CD14-positive monocyte (primary cell): Measurements from ENCODE around the gene SLIT3. TPM values are rescaled to one million over a fixed set of nuclear protein-coding genes. Genes with fewer than 3 reads are reported as not detected.

Source experiments
- DNase-seq, 3 donors: peaks; one replicate each; pipeline ENCODE4 v3.0.0-alpha.2; 2011 to 2022
- H2AFZ ChIP-seq: 2 replicates; pipeline ENCODE4 v1.6.0; 2012; ENCODE audit warnings: mild to moderate bottlenecking, low read depth, low read length, inconsistent platforms; ENCODE audit not compliant: insufficient read depth, poor library complexity, severe bottlenecking
- H3K27ac ChIP-seq, 2 donors: 1 replicate in 1 of 2; 2 replicates in 1 of 2; pipeline ENCODE4 v1.5.1; 2012 to 2013; ENCODE audit warnings: low read length in 2 of 2, control low read depth in 1 of 2, inconsistent platforms in 1 of 2, low read depth in 1 of 2, mild to moderate bottlenecking in 1 of 2
- H3K27me3 ChIP-seq, 2 donors: one replicate each; pipeline versions ENCODE4 v1.6.0 to v1.6.1; 2011 to 2013; ENCODE audit warnings: low read length in 2 of 2; ENCODE audit not compliant: control insufficient read depth in 2 of 2, insufficient read depth in 2 of 2
- H3K36me3 ChIP-seq, 2 donors: replicated peaks in 1 of 2; 1 replicate in 1 of 2; 2 replicates in 1 of 2; pipeline versions ENCODE4 v1.5.1 to v1.6.1; 2012 to 2013; ENCODE audit warnings: low read length in 2 of 2, control low read depth in 1 of 2, inconsistent platforms in 1 of 2, mild to moderate bottlenecking in 1 of 2; ENCODE audit not compliant: insufficient read depth in 2 of 2, control insufficient read depth in 1 of 2
- H3K4me1 ChIP-seq, 2 donors: 1 replicate in 1 of 2; 2 replicates in 1 of 2; pipeline versions ENCODE4 v1.5.1 to v1.6.1; 2012 to 2013; ENCODE audit warnings: low read length in 2 of 2, control low read depth in 1 of 2, inconsistent platforms in 1 of 2, mild to moderate bottlenecking in 1 of 2, moderate library complexity in 1 of 2; ENCODE audit not compliant: insufficient read depth in 2 of 2, control insufficient read depth in 1 of 2
- H3K4me2 ChIP-seq: replicated peaks from 2 replicates; pipeline ENCODE3; 2012; ENCODE audit warnings: low read length, moderate library complexity, mild to moderate bottlenecking; ENCODE audit not compliant: poor library complexity, severe bottlenecking; ENCODE audit errors: extremely low read depth
- H3K4me3 ChIP-seq, 3 experiments: fragments of 200-600 bp in 1 of 3; sonication (generic) in 1 of 3; replicated peaks in 1 of 3; 1 replicate in 2 of 3; 2 replicates in 1 of 3; pipeline ENCODE4 v1.5.1; 2011 to 2013; ENCODE audit warnings: low read length in 3 of 3, mild to moderate bottlenecking in 3 of 3, control low read depth in 2 of 3, low read depth in 2 of 3, inconsistent platforms in 1 of 3, moderate library complexity in 1 of 3
- H3K79me2 ChIP-seq: 2 replicates; pipeline ENCODE4 v1.6.0; 2012; ENCODE audit warnings: mild to moderate bottlenecking, control low read depth, inconsistent platforms, low read length, moderate library complexity; ENCODE audit not compliant: insufficient read depth
- H3K9ac ChIP-seq: 2 replicates; pipeline ENCODE4 v1.6.0; 2017; ENCODE audit warnings: low read length, mild to moderate bottlenecking; ENCODE audit not compliant: insufficient read depth, poor library complexity, severe bottlenecking
- H3K9me3 ChIP-seq, 2 donors: replicated peaks in 1 of 2; 1 replicate in 1 of 2; 2 replicates in 1 of 2; pipeline versions ENCODE4 v1.5.1 to v1.6.1; 2012 to 2013; ENCODE audit warnings: low read length in 2 of 2, control low read depth in 1 of 2; ENCODE audit not compliant: control insufficient read depth in 1 of 2, insufficient read depth in 1 of 2
- H4K20me1 ChIP-seq: 2 replicates; pipeline ENCODE4 v1.6.0; 2012; ENCODE audit warnings: mild to moderate bottlenecking, low read length, control low read depth, moderate library complexity; ENCODE audit not compliant: insufficient read depth
- H3K27ac Mint-ChIP-seq, 7 donors: one replicate each; pipeline ENCODE4 v1.8.0; 2020; ENCODE audit warnings: mild to moderate bottlenecking in 7 of 7, mixed read lengths in 7 of 7, moderate library complexity in 6 of 7, inconsistent platforms in 2 of 7
- H3K27me3 Mint-ChIP-seq, 3 donors: one replicate each; pipeline ENCODE4 v1.8.0; 2021 to 2022; ENCODE audit warnings: low read depth in 3 of 3, mild to moderate bottlenecking in 3 of 3, mixed read lengths in 3 of 3, moderate library complexity in 3 of 3, inconsistent platforms in 1 of 3
- H3K36me3 Mint-ChIP-seq, 2 donors: one replicate each; pipeline ENCODE4 v1.8.0; 2020; ENCODE audit warnings: mixed read lengths in 2 of 2, inconsistent platforms in 1 of 2, mild to moderate bottlenecking in 1 of 2
- H3K4me1 Mint-ChIP-seq: one replicate; pipeline ENCODE4 v1.8.0; 2020; ENCODE audit warnings: mild to moderate bottlenecking, mixed read lengths
- H3K4me3 Mint-ChIP-seq, 2 donors: one replicate each; pipeline ENCODE4 v1.8.0; 2020; ENCODE audit warnings: mild to moderate bottlenecking in 2 of 2, mixed read lengths in 2 of 2, moderate library complexity in 1 of 2
- H3K9me3 Mint-ChIP-seq, 7 donors: one replicate each; pipeline ENCODE4 v1.8.0; 2020 to 2022; ENCODE audit warnings: mixed read lengths in 7 of 7, mild to moderate bottlenecking in 6 of 7, moderate library complexity in 6 of 7, inconsistent platforms in 2 of 7
- WGBS: methylation state at CpG from one replicate; pipeline ENCODE4 v1.1.5; 2013; ENCODE audit warnings: missing lambda C conversion rate; ENCODE audit not compliant: insufficient coverage; 5-methylcytosine and 5-hydroxymethylcytosine counted together
- intact Hi-C, 2 donors: fragments of 100-400 bp; cut with micrococcal nuclease; formaldehyde crosslinking; loops; one replicate each; pipeline versions ENCODE4 v1.15.0 to v1.15.1; 2023
- polyA plus RNA-seq, 3 donors: library from polyadenylated mRNA; depleted of rRNA in 1 of 3; unstranded in 2 of 3; stranded (reverse) in 1 of 3; fragments of 300-500 nt in 2 of 3; fragments of >200 nt in 1 of 3; fragmentation: Illumina TruSeq in 2 of 3; gene quantifications; 1 replicate in 2 of 3; 2 replicates in 1 of 3; pipeline ENCODE4 v1.2.3, GENCODE V29; 2012 to 2021
- TF ChIP-seq, protein P1 (sequence below): fragments of 200-600 bp; IDR thresholded peaks from one replicate; pipeline ENCODE4 v1.8.0; 2022; ENCODE audit warnings: antibody characterized with exemption, mild to moderate bottlenecking

SLIT3 gene
- polyA plus RNA-seq, 3 donors = not detected

DNA sequence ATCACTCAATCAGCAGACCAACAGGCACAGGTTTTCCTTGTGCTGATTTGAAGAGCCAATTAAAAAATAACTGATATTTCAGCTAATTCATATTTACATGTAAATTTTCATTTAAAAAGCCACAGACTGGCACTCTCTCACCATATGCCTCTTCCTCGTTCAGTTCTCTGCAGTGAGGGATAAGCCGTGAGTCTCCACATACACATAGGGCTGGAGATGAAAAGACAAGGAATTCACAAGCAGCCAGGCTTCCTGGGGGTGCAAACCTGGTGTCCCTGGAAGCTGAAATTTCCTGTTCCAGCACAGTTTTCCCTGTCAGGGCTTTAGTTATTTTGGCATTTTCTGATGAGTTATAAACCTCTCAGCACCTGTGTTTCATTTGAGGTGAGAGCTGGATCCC lies 397.9 kb downstream of the SLIT3 start:
- no peak overlapping the region for H2AFZ ChIP-seq

DNA sequence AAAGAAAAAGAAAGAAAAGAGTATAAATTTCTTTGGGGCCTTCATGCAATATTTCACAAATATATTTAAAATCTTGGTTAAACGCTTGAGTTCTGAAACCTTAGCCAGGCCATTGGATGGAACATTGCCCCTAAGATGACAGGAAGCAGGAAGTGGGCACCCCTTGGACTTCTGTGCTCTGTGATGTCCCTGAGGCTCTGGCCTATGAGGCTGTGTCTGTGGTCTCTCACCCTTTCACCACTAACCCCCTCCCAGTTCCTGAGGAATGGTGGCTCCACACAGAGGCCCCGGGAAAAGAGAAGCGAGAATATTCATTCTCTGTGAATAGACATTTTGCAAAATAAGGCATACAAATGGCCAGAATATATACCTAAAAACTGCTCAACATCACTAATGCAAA lies 401.3 kb downstream of the SLIT3 start:
- Histone ChIP-seq H3K9me3 (no peaks in the 10 kb centered on the region), H2AFZ (no peak overlapping the region), H4K20me1 (no peaks in the 10 kb centered on the region), H3K4me2 (no peak overlapping the region), H3K27me3 (no peaks in the 10 kb centered on the region), H3K9ac (no peak overlapping the region), H3K4me3 (no peak overlapping the region), H3K36me3 (no peaks in the 10 kb centered on the region), H3K4me1 (no peaks in the 10 kb centered on the region), H3K27ac (no peak overlapping the region), H3K79me2 (no peaks in the 10 kb centered on the region)
- H3K27ac Mint-ChIP-seq = no peak overlapping the region
- no peaks in the 10 kb centered on the region for H3K36me3 Mint-ChIP-seq
- no peaks in the 10 kb centered on the region for H3K9me3 Mint-ChIP-seq
- peaks cover 0 to 3% (median 0%) of the 10 kb centered on the region in 3 donors for H3K27me3 Mint-ChIP-seq
- intact Hi-C loops = no loop called here
- no CpG with 5 or more reads among the region's 3 CpGs for WGBS
- no peak for DNase-seq
- TF ChIP-seq, protein P1, sequence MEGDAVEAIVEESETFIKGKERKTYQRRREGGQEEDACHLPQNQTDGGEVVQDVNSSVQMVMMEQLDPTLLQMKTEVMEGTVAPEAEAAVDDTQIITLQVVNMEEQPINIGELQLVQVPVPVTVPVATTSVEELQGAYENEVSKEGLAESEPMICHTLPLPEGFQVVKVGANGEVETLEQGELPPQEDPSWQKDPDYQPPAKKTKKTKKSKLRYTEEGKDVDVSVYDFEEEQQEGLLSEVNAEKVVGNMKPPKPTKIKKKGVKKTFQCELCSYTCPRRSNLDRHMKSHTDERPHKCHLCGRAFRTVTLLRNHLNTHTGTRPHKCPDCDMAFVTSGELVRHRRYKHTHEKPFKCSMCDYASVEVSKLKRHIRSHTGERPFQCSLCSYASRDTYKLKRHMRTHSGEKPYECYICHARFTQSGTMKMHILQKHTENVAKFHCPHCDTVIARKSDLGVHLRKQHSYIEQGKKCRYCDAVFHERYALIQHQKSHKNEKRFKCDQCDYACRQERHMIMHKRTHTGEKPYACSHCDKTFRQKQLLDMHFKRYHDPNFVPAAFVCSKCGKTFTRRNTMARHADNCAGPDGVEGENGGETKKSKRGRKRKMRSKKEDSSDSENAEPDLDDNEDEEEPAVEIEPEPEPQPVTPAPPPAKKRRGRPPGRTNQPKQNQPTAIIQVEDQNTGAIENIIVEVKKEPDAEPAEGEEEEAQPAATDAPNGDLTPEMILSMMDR = no peak
- peaks cover 5% of the 10 kb centered on the region for H3K4me1 Mint-ChIP-seq
- no peak overlapping the region for H3K4me3 Mint-ChIP-seq

More for the DNA sequence above, 397.9 kb downstream of the SLIT3 start:
- H3K9ac ChIP-seq = no peak overlapping the region
- no peaks in the 10 kb centered on the region for H3K27me3 ChIP-seq
- Mint-ChIP-seq H3K27me3 (peaks cover 0 to 2% (median 0%) of the 10 kb centered on the region in 3 donors), H3K36me3 (no peaks in the 10 kb centered on the region), H3K4me3 (no peak overlapping the region), H3K27ac (no peak overlapping the region), H3K9me3 (no peaks in the 10 kb centered on the region), H3K4me1 (peaks cover 5% of the 10 kb centered on the region)
- no CpG with 5 or more reads among the region's 2 CpGs for WGBS
- no peak overlapping the region for H3K4me2 ChIP-seq
- H3K4me1 ChIP-seq = no peaks in the 10 kb centered on the region
- TF ChIP-seq, protein P1 = no peak
- no peaks in the 10 kb centered on the region for H3K79me2 ChIP-seq
- H3K27ac ChIP-seq = no peak overlapping the region
- no peaks in the 10 kb centered on the region for H3K9me3 ChIP-seq
- H4K20me1 ChIP-seq = no peaks in the 10 kb centered on the region
- H3K36me3 ChIP-seq = no peaks in the 10 kb centered on the region
- intact Hi-C loops = no loop called here
- no peak overlapping the region for H3K4me3 ChIP-seq
- no peak for DNase-seq
